PC-3 (cell line): ENCODE data around the gene MAMDC2. TPM values are rescaled to one million over a fixed set of nuclear protein-coding genes. Genes with fewer than 3 reads are reported as not detected.
"Not testable (repeated sequence)": the region's sequence is repeated elsewhere in the genome, so short reads cannot be mapped to it uniquely, and the experiment has no call there.

Experiments
- ATAC-seq: fragments of 200-7000 bp; cut with Tn5 transposase; 2 replicates; pipeline ENCODE4 v1.9.1; 2020; ENCODE audit warnings: mild to moderate bottlenecking, moderate library complexity
- BruUV-seq: library from RNA; stranded (reverse); fragments of 400-500 nt; replicated peaks from 2 replicates; lab custom pipeline; 2021; lab: Mats Ljungman, UMichigan
- CTCF ChIA-PET: fragments of 300-600 bp; sonication (Branson Sonifier 250); formaldehyde crosslinking; loops from one replicate; lab custom pipeline; 2022; ENCODE audit warnings: antibody characterized with exemption; lab: Charles Lee
- POLR2A ChIA-PET: fragments of 300-600 bp; sonication (Branson Sonifier 250); formaldehyde crosslinking; loops from one replicate; lab custom pipeline; 2022; ENCODE audit warnings: antibody characterized with exemption; ENCODE audit not compliant: unreplicated experiment; lab: Charles Lee
- DNase-seq: peaks from one replicate; pipeline ENCODE4 v3.0.0-alpha.2; 2015
- H2AFZ ChIP-seq: fragments of 300-600 bp; sonication (generic); 2 replicates; pipeline ENCODE4 v1.6.0; 2016; ENCODE audit warnings: antibody characterized with exemption, low read length
- H3F3A ChIP-seq: fragments of 300-600 bp; sonication (generic); one replicate; pipeline ENCODE4 v1.6.0; 2017; ENCODE audit warnings: antibody characterized with exemption, low read length, control low read depth, mild to moderate bottlenecking; ENCODE audit not compliant: unreplicated experiment
- H3K27ac ChIP-seq: fragments of 300-600 bp; sonication (generic); 2 replicates; pipeline ENCODE4 v1.5.1; 2016; ENCODE audit warnings: mild to moderate bottlenecking, low read length
- H3K27me3 ChIP-seq: fragments of 300-600 bp; sonication (generic); 2 replicates; pipeline ENCODE4 v1.6.1; 2016; ENCODE audit warnings: low read length, mixed read lengths
- H3K36me3 ChIP-seq: fragments of 300-600 bp; sonication (generic); 2 replicates; pipeline ENCODE4 v1.6.1; 2016; ENCODE audit warnings: low read depth, mixed run types, low read length, mixed read lengths
- H3K4me1 ChIP-seq: fragments of 300-600 bp; sonication (generic); 2 replicates; pipeline ENCODE4 v1.5.1; 2016; ENCODE audit warnings: low read length; ENCODE audit not compliant: insufficient read depth
- H3K4me2 ChIP-seq: fragments of 300-600 bp; sonication (generic); 2 replicates; pipeline ENCODE4 v1.6.0; 2016; ENCODE audit warnings: low read length
- H3K4me3 ChIP-seq: fragments of 300-600 bp; sonication (generic); 2 replicates; pipeline ENCODE4 v1.5.1; 2016; ENCODE audit warnings: mild to moderate bottlenecking, low read length, mixed read lengths
- H3K79me2 ChIP-seq: fragments of 300-600 bp; sonication (generic); 2 replicates; pipeline ENCODE4 v1.6.1; 2017; ENCODE audit warnings: low read length, mixed read lengths
- H3K9ac ChIP-seq: fragments of 300-600 bp; sonication (generic); 2 replicates; pipeline ENCODE4 v1.6.0; 2016; ENCODE audit warnings: mild to moderate bottlenecking, low read length
- H3K9me2 ChIP-seq: fragments of 300-600 bp; sonication (generic); replicated peaks from 2 replicates; pipeline ENCODE4 v1.6.1; 2016; ENCODE audit warnings: mixed run types, low read length, mixed read lengths
- H3K9me3 ChIP-seq: fragments of 300-600 bp; sonication (generic); 2 replicates; pipeline ENCODE4 v1.6.1; 2016; ENCODE audit warnings: low read length, mixed read lengths
- H4K20me1 ChIP-seq: fragments of 300-600 bp; sonication (generic); 2 replicates; pipeline ENCODE4 v1.6.1; 2016; ENCODE audit warnings: low read length, mixed read lengths
- EZH2 ChIP-seq: fragments of 300-600 bp; sonication (generic); IDR thresholded peaks from one replicate; pipeline ENCODE4 v1.6.1; 2017; ENCODE audit warnings: antibody characterized with exemption, mild to moderate bottlenecking, low read length; ENCODE audit not compliant: unreplicated experiment
- EZH2phosphoT487 ChIP-seq: fragments of 300-600 bp; sonication (generic); IDR thresholded peaks from 2 replicates; pipeline ENCODE4 v1.6.1; 2018; ENCODE audit warnings: mild to moderate bottlenecking, antibody characterized with exemption, low read length, borderline replicate concordance
- intact Hi-C: fragments of 100-400 bp; cut with micrococcal nuclease; formaldehyde crosslinking; loops from 2 replicates; pipeline ENCODE4 v1.9.0; 2023
- total RNA-seq: library from RNA; depleted of rRNA; stranded (reverse); fragments of >200 nt; gene quantifications from 2 replicates; pipeline ENCODE4 v1.2.3, GENCODE V29; 2014
- TF ChIP-seq, protein P1 (sequence below): fragments of 300-600 bp; sonication (generic); conservative IDR thresholded peaks from 2 replicates; pipeline ENCODE4 v1.5.1; 2017; ENCODE audit warnings: antibody characterized with exemption, low read depth, mild to moderate bottlenecking, low read length

Gene MAMDC2
- total RNA-seq, 1 experiment from 2014 or later, result not detected

DNA sequence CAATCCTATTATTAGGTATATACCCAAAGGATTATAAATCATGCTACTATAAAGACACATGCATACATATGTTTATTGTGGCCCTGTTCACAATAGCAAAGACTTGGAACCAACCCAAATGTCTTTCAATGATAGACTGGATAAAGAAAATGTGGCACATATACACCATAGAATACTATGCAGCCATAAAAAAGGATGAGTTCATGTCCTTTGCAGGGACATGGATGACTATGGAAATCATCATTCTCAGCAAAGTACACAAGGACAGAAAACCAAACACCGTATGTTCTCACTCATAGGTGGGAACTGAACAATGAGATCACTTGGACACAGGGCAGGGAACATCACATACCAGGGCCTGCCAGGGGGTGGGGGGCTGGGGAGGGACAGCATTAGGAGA is 202.3 kb downstream of the MAMDC2 start:
- H3K4me1 ChIP-seq, POLR2A ChIA-PET, H3K4me2 ChIP-seq, DNase-seq, H3K4me3 ChIP-seq, H2AFZ ChIP-seq, H3K27me3 ChIP-seq, ATAC-seq, H3K9ac ChIP-seq, H3K9me3 ChIP-seq, H3K79me2 ChIP-seq, intact Hi-C loops, H4K20me1 ChIP-seq, H3K27ac ChIP-seq, H3F3A ChIP-seq, H3K9me2 ChIP-seq, CTCF ChIA-PET, H3K36me3 ChIP-seq, BruUV-seq: not testable (repeated sequence)

DNA sequence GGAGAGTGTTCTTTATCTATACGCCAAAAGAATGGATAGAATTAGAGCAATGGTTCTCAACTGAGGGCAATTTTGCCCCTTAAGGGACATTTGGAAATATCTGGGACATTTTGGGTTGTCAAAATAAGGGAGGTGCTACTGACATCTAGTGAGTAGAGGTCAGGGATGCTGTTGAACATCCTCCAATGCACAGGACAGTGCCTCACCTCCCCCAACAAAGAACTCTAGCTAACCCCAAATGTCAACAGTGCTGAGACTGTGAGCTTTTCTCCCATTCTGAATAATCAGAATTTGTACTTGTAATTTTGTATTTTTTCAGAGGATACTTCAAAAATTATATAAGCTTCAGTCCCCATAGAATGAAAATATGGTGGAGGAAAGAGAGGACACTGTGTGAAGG is 206.6 kb downstream of the MAMDC2 start:
- H3F3A ChIP-seq, result no peaks in the 10 kb centered on the region
- H3K4me1 ChIP-seq, result peaks cover 1% of the 10 kb centered on the region
- ATAC-seq, result no peak
- CTCF ChIA-PET, result no interaction called here
- 0 out of 2 replicates have a peak, but pooled peaks cover under 1% of the 10 kb centered on the region for H3K79me2 ChIP-seq
- H4K20me1 ChIP-seq, result no peaks in the 10 kb centered on the region
- TF ChIP-seq EZH2phosphoT487 (no peak), EZH2 (no peak)
- TF ChIP-seq, protein P1, sequence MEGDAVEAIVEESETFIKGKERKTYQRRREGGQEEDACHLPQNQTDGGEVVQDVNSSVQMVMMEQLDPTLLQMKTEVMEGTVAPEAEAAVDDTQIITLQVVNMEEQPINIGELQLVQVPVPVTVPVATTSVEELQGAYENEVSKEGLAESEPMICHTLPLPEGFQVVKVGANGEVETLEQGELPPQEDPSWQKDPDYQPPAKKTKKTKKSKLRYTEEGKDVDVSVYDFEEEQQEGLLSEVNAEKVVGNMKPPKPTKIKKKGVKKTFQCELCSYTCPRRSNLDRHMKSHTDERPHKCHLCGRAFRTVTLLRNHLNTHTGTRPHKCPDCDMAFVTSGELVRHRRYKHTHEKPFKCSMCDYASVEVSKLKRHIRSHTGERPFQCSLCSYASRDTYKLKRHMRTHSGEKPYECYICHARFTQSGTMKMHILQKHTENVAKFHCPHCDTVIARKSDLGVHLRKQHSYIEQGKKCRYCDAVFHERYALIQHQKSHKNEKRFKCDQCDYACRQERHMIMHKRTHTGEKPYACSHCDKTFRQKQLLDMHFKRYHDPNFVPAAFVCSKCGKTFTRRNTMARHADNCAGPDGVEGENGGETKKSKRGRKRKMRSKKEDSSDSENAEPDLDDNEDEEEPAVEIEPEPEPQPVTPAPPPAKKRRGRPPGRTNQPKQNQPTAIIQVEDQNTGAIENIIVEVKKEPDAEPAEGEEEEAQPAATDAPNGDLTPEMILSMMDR, result no peak
- no peak overlapping the region for H3K4me3 ChIP-seq
- no peaks in the 10 kb centered on the region for H3K27me3 ChIP-seq
- no peaks in the 10 kb centered on the region for H3K9me3 ChIP-seq
- no peak overlapping the region for H2AFZ ChIP-seq
- POLR2A ChIA-PET, result no interaction called here
- no TSS peak for BruUV-seq
- no peaks in the 10 kb centered on the region for H3K9me2 ChIP-seq
- H3K27ac ChIP-seq, result no peak overlapping the region
- DNase-seq, result no peak
- intact Hi-C loops, result no loop called here
- H3K4me2 ChIP-seq, result no peak overlapping the region
- H3K36me3 ChIP-seq, result no peaks in the 10 kb centered on the region
- H3K9ac ChIP-seq, result no peak overlapping the region

DNA sequence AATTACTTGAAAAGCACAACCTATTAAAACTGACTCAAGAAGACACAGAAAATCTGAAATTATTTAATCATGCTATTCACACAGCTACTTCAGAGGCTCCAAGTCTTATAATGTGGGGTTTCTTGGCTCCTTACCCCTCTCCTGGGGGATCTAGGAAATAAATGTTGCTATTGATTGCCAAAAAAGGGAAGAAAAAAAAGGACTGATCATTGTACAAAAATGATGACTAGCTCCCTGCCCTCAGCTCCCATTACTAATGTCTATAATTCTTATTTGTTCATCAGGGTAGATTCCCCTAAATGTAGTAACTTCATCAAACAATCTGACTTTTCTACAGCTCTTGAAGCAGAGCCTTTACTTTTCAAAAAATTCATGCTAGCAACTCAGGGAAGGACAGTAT is 211.8 kb downstream of the MAMDC2 start:
- Histone ChIP-seq H4K20me1 (peaks cover 13% of the 10 kb centered on the region), H2AFZ (peak overlapping the region; percentile 80), H3K27ac (peak overlapping the region; percentile 82), H3K9ac (peak overlapping the region; percentile 97), H3K9me2 (no peaks in the 10 kb centered on the region), H3K79me2 (peaks cover 35% of the 10 kb centered on the region), H3K27me3 (no peaks in the 10 kb centered on the region), H3F3A (no peaks in the 10 kb centered on the region), H3K4me3 (peak overlapping the region; percentile 97), H3K36me3 (peaks cover 4% of the 10 kb centered on the region; the same call in 1 of the 2 replicates), H3K9me3 (no peaks in the 10 kb centered on the region), H3K4me1 (peaks cover 35% of the 10 kb centered on the region), H3K4me2 (peak overlapping the region; percentile 95)
- no TSS peak for BruUV-seq
- ChIA-PET CTCF (no interaction called here), POLR2A (interaction anchor here (0.6 kb wide), 2 partner anchors 10 to 36 kb away, joined by 4 to 6 read pairs; no protein-coding TSS in a partner anchor)
- ATAC-seq (no peak), DNase-seq (peak; percentile 30)
- TF ChIP-seq, protein P1, result no peak
- TF ChIP-seq EZH2, result no peak
- TF ChIP-seq EZH2phosphoT487, result no peak
- intact Hi-C loops, result loop anchor here (5.0 kb wide), 3 partner anchors 42 to 167 kb away; no protein-coding TSS in a partner anchor
